Hypothalamus (tissue), 51 donors: ENCODE data around the gene GNGT2.

Experiments
- DNase-seq, 51 donors: peaks; one replicate each; lab custom pipeline; 2025; lab: John Stamatoyannopoulos, UW

Gene GNGT2

GRCh38 chr17:49210158-49211029 lies at the start of gene GNGT2, which contains the start of gene ABI3:
Gene GNGT2, minus strand, starts transcription at chr17:49210574. Its CDS starts 3,152 bp downstream, at chr17:49207422.
Gene ABI3, plus strand, starts transcription at chr17:49210707. Its CDS starts 18 bp downstream, at chr17:49210725.
- peak in 14 of 51 donors; percentile 5 to 41 (median 22) for DNase-seq

GRCh38 chr17:49259663-49260010 lies 49.3 kb upstream of the GNGT2 start:
- DNase-seq, result no peak

- no peak for DNase-seq
Observed at GRCh38 chr17:49258394-49258793, 48.0 kb upstream of the GNGT2 start.

- DNase-seq, result no peak
Observed at GRCh38 chr17:49255125-49255524, 44.8 kb upstream of the GNGT2 start.

- no peak for DNase-seq
Observed at GRCh38 chr17:49254066-49254465, 43.7 kb upstream of the GNGT2 start.

GRCh38 chr17:49252148-49252695 lies 41.8 kb upstream of the GNGT2 start:
- no peak for DNase-seq

- no peak for DNase-seq
Observed at GRCh38 chr17:49249890-49250522, 39.6 kb upstream of the GNGT2 start.

- peak in 2 of 51 donors; percentile 3 to 4 for DNase-seq
Observed at GRCh38 chr17:49249292-49249794, 39.0 kb upstream of the GNGT2 start.

GRCh38 chr17:49247944-49248343 lies 37.6 kb upstream of the GNGT2 start:
- DNase-seq, result no peak

GRCh38 chr17:49244839-49245238 lies 34.5 kb upstream of the GNGT2 start:
- DNase-seq, result no peak

- no peak for DNase-seq
Observed at GRCh38 chr17:49242813-49243212, 32.4 kb upstream of the GNGT2 start.

- DNase-seq, result no peak
Observed at GRCh38 chr17:49241692-49242397, 31.5 kb upstream of the GNGT2 start.

- DNase-seq, result no peak
Observed at GRCh38 chr17:49241040-49241439, 30.7 kb upstream of the GNGT2 start.

- DNase-seq, result no peak
Observed at GRCh38 chr17:49240619-49241018, 30.2 kb upstream of the GNGT2 start.

- no peak for DNase-seq
Observed at GRCh38 chr17:49239963-49240362, 29.6 kb upstream of the GNGT2 start.

- no peak for DNase-seq
Observed at GRCh38 chr17:49235896-49236295, 25.5 kb upstream of the GNGT2 start.

- DNase-seq, result no peak
Observed at GRCh38 chr17:49234509-49235080, 24.2 kb upstream of the GNGT2 start.

- DNase-seq, result no peak
Observed at GRCh38 chr17:49231563-49231894, 21.2 kb upstream of the GNGT2 start.

- peak in 48 of 51 donors; percentile 18 to 85 (median 62) for DNase-seq
Observed at GRCh38 chr17:49230636-49231562, 20.5 kb upstream of the GNGT2 start, which contains the start of gene PHOSPHO1. Gene PHOSPHO1, minus strand, starts transcription at chr17:49230787. Its CDS starts 4,096 bp downstream, at chr17:49226691.
